ENCODE data around the gene SNCA.

- TF ChIP-seq ZFP30 (CRISPR knock-in tag; IDR thresholded peaks at IDR 0.05) (0 out of 2 replicates have a peak, but pooled peaks have one; percentile 30), BACH2 (CRISPR knock-in tag; IDR thresholded peaks at IDR 0.05; ENCODE audit: borderline replicate concordance) (no peak), RARB (CRISPR knock-in tag; IDR thresholded peaks at IDR 0.05) (no peak), TCF4 (CRISPR knock-in tag; IDR thresholded peaks at IDR 0.05; ENCODE audit: borderline replicate concordance) (no peak), ISL1 (CRISPR knock-in tag; IDR thresholded peaks at IDR 0.05) (no peak), TOX (CRISPR knock-in tag; IDR thresholded peaks at IDR 0.05; ENCODE audit: borderline replicate concordance) (no peak), ZC3H10 (CRISPR knock-in tag; IDR thresholded peaks at IDR 0.05) (no peak), CREB5 (CRISPR knock-in tag; IDR thresholded peaks at IDR 0.05; ENCODE audit: low read depth) (no peak), PATZ1 (CRISPR knock-in tag; IDR thresholded peaks at IDR 0.05; ENCODE audit: borderline replicate concordance) (no peak), ZNF565 (CRISPR knock-in tag; conservative IDR thresholded peaks at IDR 0.05; ENCODE audit: low read depth) (no peak), GLIS3 (CRISPR knock-in tag; IDR thresholded peaks at IDR 0.05) (no peak)
Measured at GRCh38 chr4:89752932-89753598, 83.9 kb downstream of the SNCA start.

All from SK-N-SH treated with all-trans-retinoic acid at 6 μM for 48 hours (cell line).